BJ (cell line): ENCODE measurements around the gene MEGF6. TPM values are rescaled to one million over a fixed set of nuclear protein-coding genes. Genes with fewer than 3 reads are reported as not detected.

ENCODE experiments used
- CTCF ChIA-PET: fragments of 350-600 bp; formaldehyde crosslinking; extraction: SDS; loops from one replicate; lab custom pipeline; 2021; ENCODE audit warnings: antibody characterized with exemption, inconsistent platforms; lab: Yijun Ruan, JAX
- POLR2A ChIA-PET: fragments of 300-600 bp; sonication (Branson Sonifier 250); formaldehyde crosslinking; extraction: SDS; loops from one replicate; lab custom pipeline; 2021; ENCODE audit warnings: antibody characterized with exemption; lab: Charles Lee
- DNase-seq: peaks from one replicate; pipeline ENCODE4 v3.0.0-alpha.2; 2011; ENCODE audit warnings: low read depth
- H3K27me3 ChIP-seq: 2 replicates; pipeline ENCODE4 v1.6.0; 2011; ENCODE audit warnings: low read length; ENCODE audit not compliant: control insufficient read depth, insufficient read depth
- H3K36me3 ChIP-seq: 2 replicates; pipeline ENCODE4 v1.5.1; 2011; ENCODE audit warnings: low read length; ENCODE audit not compliant: control insufficient read depth, insufficient read depth
- H3K4me3 ChIP-seq: 2 replicates; pipeline ENCODE4 v1.5.1; 2011; ENCODE audit warnings: low read depth, mild to moderate bottlenecking, control low read depth, low read length
- CTCF ChIP-seq: IDR thresholded peaks from 2 replicates; pipeline ENCODE4 v1.5.1; 2011; ENCODE audit warnings: low read depth, mild to moderate bottlenecking, control low read depth, inconsistent platforms, low read length, moderate library complexity; ENCODE audit not compliant: insufficient read depth
- polyA plus RNA-seq: library from polyadenylated mRNA; depleted of rRNA; stranded (reverse); fragments of >200 nt; gene quantifications from 2 replicates; pipeline ENCODE4 v1.2.3, GENCODE V29; 2011

MEGF6 gene
- polyA plus RNA-seq, 1 experiment, result 77.4 TPM

GRCh38 chr1:3461934-3462275, 149.4 kb downstream of the MEGF6 start:
- ChIA-PET CTCF (interaction anchor here (1.3 to 4.0 kb wide), 2 partner anchors 9 to 10 kb away, joined by 4 to 24 read pairs; no protein-coding TSS in a partner anchor), POLR2A (no interaction called here)
- DNase-seq, result no peak
- Histone ChIP-seq H3K36me3 (no peaks in the 10 kb centered on the region), H3K4me3 (no peak overlapping the region), H3K27me3 (peaks cover 2% of the 10 kb centered on the region; the same call in 1 of the 2 replicates)
- TF ChIP-seq CTCF, result no peak

GRCh38 chr1:3461238-3461933, 149.9 kb downstream of the MEGF6 start:
- Histone ChIP-seq H3K4me3 (no peak overlapping the region), H3K36me3 (no peaks in the 10 kb centered on the region), H3K27me3 (peaks cover 2% of the 10 kb centered on the region; the same call in 1 of the 2 replicates)
- ChIA-PET CTCF (interaction anchor here (1.3 to 4.0 kb wide), 2 partner anchors 8 to 10 kb away, joined by 4 to 24 read pairs; no protein-coding TSS in a partner anchor), POLR2A (no interaction called here)
- no peak for DNase-seq
- TF ChIP-seq CTCF, result no peak

GRCh38 chr1:3460672-3461131, 150.6 kb downstream of the MEGF6 start:
- DNase-seq, result no peak
- Histone ChIP-seq H3K27me3 (peaks cover 2% of the 10 kb centered on the region; the same call in 1 of the 2 replicates), H3K36me3 (no peaks in the 10 kb centered on the region), H3K4me3 (no peak overlapping the region)
- no peak for TF ChIP-seq CTCF
- ChIA-PET CTCF (interaction anchor here (4.0 kb wide), 1 partner anchor 8 kb away, joined by 24 read pairs; no protein-coding TSS in a partner anchor), POLR2A (no interaction called here)

GRCh38 chr1:3459940-3460671, 151.2 kb downstream of the MEGF6 start:
- H3K27me3 ChIP-seq, result peaks cover 2% of the 10 kb centered on the region
- no peak for DNase-seq
- ChIA-PET POLR2A (no interaction called here), CTCF (no interaction called here)
- no peaks in the 10 kb centered on the region for H3K36me3 ChIP-seq
- TF ChIP-seq CTCF, result no peak
- H3K4me3 ChIP-seq, result no peak overlapping the region
